Lung (tissue), 12 donors: ENCODE data around the gene CASP9. TPM values are rescaled to one million over a fixed set of nuclear protein-coding genes. Genes with fewer than 3 reads are reported as not detected.
A peak's percentile ranks its signal among the peaks of the same experiment; 100 is the strongest.
"Not testable (repeated sequence)": the region's sequence is repeated elsewhere in the genome, so short reads cannot be mapped to it uniquely, and the experiment has no call there.

Experiments
- ATAC-seq: fragments of 200-7000 bp; cut with Tn5 transposase; one replicate; pipeline ENCODE4 v1.9.1; 2020; ENCODE audit warnings: moderate number of reproducible peaks; ENCODE audit not compliant: insufficient read depth, low FRiP score
- DNase-seq, 3 donors: peaks; one replicate each; pipeline ENCODE4 v3.0.0-alpha.2; 2013 to 2017
- H3K27ac ChIP-seq, 2 donors: one replicate each; pipeline ENCODE4 v1.5.1; 2013; ENCODE audit warnings: mild to moderate bottlenecking in 2 of 2, moderate library complexity in 2 of 2, control low read depth in 1 of 2, inconsistent platforms in 1 of 2, low read depth in 1 of 2, low read length in 1 of 2
- H3K27me3 ChIP-seq, 3 donors: one replicate each; pipeline ENCODE4 v1.5.1; 2013; ENCODE audit warnings: low read length in 2 of 3; ENCODE audit not compliant: control insufficient read depth in 3 of 3, insufficient read depth in 3 of 3
- H3K36me3 ChIP-seq, 4 donors: one replicate each; pipeline ENCODE4 v1.5.1; 2013; ENCODE audit warnings: low read length in 4 of 4, mild to moderate bottlenecking in 1 of 4, moderate library complexity in 1 of 4; ENCODE audit not compliant: control insufficient read depth in 4 of 4, insufficient read depth in 4 of 4
- H3K4me1 ChIP-seq, 5 donors: one replicate each; pipeline ENCODE4 v1.5.1; 2013; ENCODE audit warnings: low read length in 5 of 5, mild to moderate bottlenecking in 2 of 5, moderate library complexity in 1 of 5; ENCODE audit not compliant: control insufficient read depth in 5 of 5, insufficient read depth in 5 of 5
- H3K4me3 ChIP-seq: one replicate; pipeline ENCODE4 v1.5.1; 2013; ENCODE audit warnings: mild to moderate bottlenecking, control low read depth, moderate library complexity
- H3K9ac ChIP-seq, 2 donors: one replicate each; pipeline ENCODE4 v1.5.1; 2013; ENCODE audit warnings: low read length in 2 of 2, control low read depth in 1 of 2; ENCODE audit not compliant: insufficient read depth in 1 of 2
- H3K9me3 ChIP-seq, 4 donors: one replicate each; pipeline ENCODE4 v1.5.1; 2013; ENCODE audit warnings: low read length in 3 of 4, mild to moderate bottlenecking in 1 of 4, moderate library complexity in 1 of 4; ENCODE audit not compliant: control insufficient read depth in 4 of 4, insufficient read depth in 3 of 4
- CTCF ChIP-seq: IDR thresholded peaks from 2 replicates; pipeline ENCODE4 v1.5.1; 2012; ENCODE audit warnings: mild to moderate bottlenecking; ENCODE audit errors: control extremely low read depth, extremely low read depth
- WGBS, 2 donors: extraction: QIAGEN DNeasy Blood & Tissue Kit; methylation state at CpG; one replicate each; pipeline ENCODE4 v1.1.7; 2013; 5-methylcytosine and 5-hydroxymethylcytosine counted together
- polyA plus RNA-seq, 2 donors: library from polyadenylated mRNA; stranded (reverse); fragments of 200-250 nt; gene quantifications; one replicate each; pipeline ENCODE4 v1.2.1, GENCODE V29; 2013
- total RNA-seq, 2 donors: library from RNA; depleted of rRNA in 1 of 2; stranded (reverse); fragments of >200 nt in 1 of 2; gene quantifications; one replicate each; pipeline ENCODE4 v1.2.1, GENCODE V29; 2014 to 2021
- donor health status: control.
- donor health status: control.
- donor health status: Bipolar disorder and iron deficiency.
- donor health status: healthy.
- donor health status: DM: yes; HTN: yes; CAD: no.

Gene CASP9
- total and polyA plus RNA-seq, 4 donors, result 13.3 to 16.6 (median 13.8) TPM

GRCh38 chr1:15477646-15478212, 46.3 kb downstream of the CASP9 start:
- Histone ChIP-seq H3K27ac (no peak overlapping the region), H3K4me1 (peaks cover 0 to 21% (median 2%) of the 10 kb centered on the region in 5 donors), H3K9ac (no peak overlapping the region), H3K36me3 (no peaks in the 10 kb centered on the region), H3K9me3 (no peaks in the 10 kb centered on the region), H3K4me3 (no peak overlapping the region), H3K27me3 (no peaks in the 10 kb centered on the region)
- WGBS, 2 donors, result 86 to 89% methylated on average over 5 of the region's 5 CpGs
- TF ChIP-seq CTCF, result no peak
- ATAC-seq, result no peak
- DNase-seq, result peak; percentile 41 to 91 (median 74)

GRCh38 chr1:15476927-15477326, 47.1 kb downstream of the CASP9 start:
- Histone ChIP-seq H3K4me1 (peaks cover 0 to 21% (median 2%) of the 10 kb centered on the region in 5 donors), H3K27ac (no peak overlapping the region), H3K4me3 (no peak overlapping the region), H3K36me3 (no peaks in the 10 kb centered on the region), H3K27me3 (no peaks in the 10 kb centered on the region), H3K9me3 (no peaks in the 10 kb centered on the region), H3K9ac (no peak overlapping the region)
- no peak for TF ChIP-seq CTCF
- peak in 2 of 3 donors; percentile 39 to 41 for DNase-seq
- 90 to 93% methylated on average over 3 of the region's 3 CpGs for WGBS, 2 donors
- no peak for ATAC-seq

- H3K27ac ChIP-seq, result no peak within 1 kb of the TSS
- no peaks in the 10 kb centered on the region for H3K9me3 ChIP-seq
- peak in 2 of 3 donors; percentile 84 to 91 for DNase-seq
- H3K4me3 ChIP-seq, result no peak within 1 kb of the TSS
- H3K4me1 ChIP-seq, result peaks cover 0 to 21% (median 2%) of the 10 kb centered on the region in 5 donors
- H3K9ac ChIP-seq, result no peak within 1 kb of the TSS
- no peaks in the 10 kb centered on the region for H3K27me3 ChIP-seq
- TF ChIP-seq CTCF, result no peak
- no peak for ATAC-seq
- H3K36me3 ChIP-seq, result no peaks in the 10 kb centered on the region
- WGBS, 2 donors, result 83 to 89% methylated on average over 5 of the region's 5 CpGs
Measured at GRCh38 chr1:15475752-15476314, 48.2 kb downstream of the CASP9 start, which contains the start of gene CELA2B. CELA2B (plus strand) TSS chr1:15476104; CDS start chr1:15476126, 22 bp downstream.

GRCh38 chr1:15472587-15472986, 51.4 kb downstream of the CASP9 start:
- peaks cover 0 to 21% (median 2%) of the 10 kb centered on the region in 5 donors for H3K4me1 ChIP-seq
- H3K9ac ChIP-seq, result no peak overlapping the region
- ATAC-seq (no peak), DNase-seq (no peak)
- TF ChIP-seq CTCF, result no peak
- no peak overlapping the region for H3K4me3 ChIP-seq
- WGBS, 2 donors, result 92 to 95% methylated on average over 11 of the region's 11 CpGs
- no peaks in the 10 kb centered on the region for H3K27me3 ChIP-seq
- H3K36me3 ChIP-seq, result no peaks in the 10 kb centered on the region
- H3K9me3 ChIP-seq, result no peaks in the 10 kb centered on the region
- H3K27ac ChIP-seq, result no peak overlapping the region

GRCh38 chr1:15471723-15472122, 52.3 kb downstream of the CASP9 start:
- peaks cover 0 to 16% (median 2%) of the 10 kb centered on the region in 5 donors for H3K4me1 ChIP-seq
- not testable (repeated sequence) for H3K27ac ChIP-seq, H3K36me3 ChIP-seq, DNase-seq, ATAC-seq, H3K9ac ChIP-seq, H3K27me3 ChIP-seq, H3K4me3 ChIP-seq, H3K9me3 ChIP-seq
- 82% methylated on average over 6 of the region's 6 CpGs for WGBS, 2 donors
